A172 (cell line): ENCODE data around the gene CAPN5. TPM values are rescaled to one million over a fixed set of nuclear protein-coding genes. Genes with fewer than 3 reads are reported as not detected.

Experiments used
- DNase-seq: peaks from one replicate; pipeline ENCODE4 v3.0.0-alpha.2; 2015; ENCODE audit warnings: low spot score
- total RNA-seq: library from RNA; depleted of rRNA; stranded (reverse); fragments of >200 nt; shearing (Covaris generic); gene quantifications from 2 replicates; pipeline ENCODE4 v1.2.3, GENCODE V29; 2014

The CAPN5 gene
- total RNA-seq, 1 experiment from 2014 or later = 15.2 TPM

GRCh38 chr11:77063861-77064260, 2.9 kb upstream of the CAPN5 start:
- no peak for DNase-seq

- DNase-seq = no peak
Measured at GRCh38 chr11:77064648-77065217, 2.0 kb upstream of the CAPN5 start.

- no peak for DNase-seq
Measured at GRCh38 chr11:77065878-77066228, 918 bp upstream of the CAPN5 start.

DNA sequence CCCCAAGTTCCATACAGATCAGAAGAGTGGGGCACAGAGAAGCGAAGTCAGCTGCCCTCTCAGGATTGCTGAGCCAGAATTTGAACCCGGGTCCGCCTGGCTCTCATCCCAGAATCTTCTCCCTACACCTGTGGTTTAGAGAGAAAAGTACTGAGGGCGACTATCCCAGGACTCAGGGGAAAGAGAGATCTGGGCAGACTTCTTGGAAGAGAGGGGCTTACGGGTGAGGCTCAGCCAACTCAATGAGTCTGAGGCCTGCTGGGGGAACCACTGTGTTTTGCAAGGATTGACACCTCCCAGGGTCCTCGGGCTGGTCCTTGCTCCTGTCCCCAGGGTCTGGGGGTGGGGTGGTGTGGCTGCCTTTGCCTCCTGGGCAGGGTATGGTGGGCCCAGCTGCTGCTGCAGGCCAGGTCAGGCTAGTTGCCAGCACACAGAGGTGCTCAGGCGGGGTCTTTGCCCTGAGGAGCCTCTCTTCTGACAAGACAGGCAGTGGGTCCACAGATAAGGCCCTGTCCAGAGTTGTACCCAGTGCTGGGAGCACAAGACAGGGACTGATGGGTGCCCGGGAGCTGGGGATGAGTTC, 1.2 kb downstream of the CAPN5 start:
- DNase-seq = no peak

DNA sequence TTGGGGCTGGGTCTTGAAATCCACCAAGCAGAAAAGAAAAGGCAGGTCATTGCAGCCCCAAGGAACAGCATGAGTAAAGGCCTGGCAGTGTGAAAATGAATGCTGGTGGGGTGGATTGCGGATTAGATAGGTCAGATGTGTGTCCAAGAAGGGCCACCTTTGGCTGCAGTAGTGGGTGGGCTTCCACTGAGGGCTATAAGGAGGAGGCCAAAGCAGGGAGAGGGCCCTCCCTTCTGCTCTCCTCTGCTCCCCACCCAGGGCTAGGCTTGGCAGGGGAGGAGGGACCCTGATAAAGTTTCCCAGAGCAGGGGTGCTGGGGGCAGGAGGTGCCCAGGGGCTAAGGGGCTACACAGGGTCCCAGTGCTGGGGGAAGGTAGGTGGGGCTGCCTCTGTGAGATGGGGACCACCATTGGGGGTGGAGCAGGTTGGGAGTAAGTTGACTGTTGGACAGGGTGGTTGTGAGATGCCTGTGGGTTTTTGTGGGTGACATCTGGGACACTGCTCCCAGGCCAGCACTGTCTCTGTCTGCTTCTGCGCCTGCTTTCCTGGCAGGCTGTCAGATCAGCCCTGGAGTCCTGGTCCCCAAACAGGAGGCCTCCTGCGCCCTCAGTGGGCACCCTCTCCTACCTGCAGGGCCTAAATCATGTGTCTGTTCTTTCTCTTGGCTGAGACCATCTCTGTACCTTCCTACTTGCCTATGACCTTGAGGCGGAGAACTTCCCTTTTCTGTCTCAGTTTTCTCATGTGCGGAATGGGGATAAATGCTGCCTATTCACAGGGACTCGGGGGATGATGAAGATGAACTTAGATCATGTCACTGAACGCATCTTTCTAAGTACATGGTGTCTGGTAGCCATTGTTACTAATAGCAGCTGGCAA, 1.9 kb downstream of the CAPN5 start:
- no peak for DNase-seq

GRCh38 chr11:77069336-77069968, 2.7 kb downstream of the CAPN5 start:
- DNase-seq = no peak

DNA sequence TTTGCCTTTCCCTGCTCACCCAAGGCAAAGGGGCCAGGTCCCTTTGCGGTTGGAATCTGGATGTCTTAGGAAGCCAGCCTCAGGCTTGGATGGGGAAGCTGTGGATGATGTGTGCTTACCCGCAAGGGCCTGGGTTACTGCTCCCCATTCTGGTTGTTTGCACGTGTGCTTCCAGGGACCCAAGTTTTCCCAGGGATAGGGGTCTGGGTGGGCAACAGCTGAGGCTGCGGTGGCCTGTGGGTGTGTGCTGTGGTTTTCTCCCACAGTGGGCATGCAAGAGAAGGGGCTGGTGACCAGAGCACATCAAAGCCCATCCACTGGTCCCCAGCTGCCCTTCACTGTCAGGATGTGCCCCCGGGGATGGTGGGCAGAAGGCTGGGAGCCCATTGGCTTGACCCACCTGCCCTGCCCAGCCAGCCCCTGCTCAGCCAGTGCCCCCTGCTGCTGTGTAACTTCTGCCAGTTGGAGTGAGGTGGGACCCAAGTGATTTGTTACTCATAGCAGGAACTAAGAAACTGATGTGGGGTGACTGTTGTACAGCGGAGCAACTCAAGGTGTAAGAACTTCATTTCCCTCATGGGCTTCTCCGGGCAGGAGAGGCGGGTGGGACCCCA, 3.3 kb downstream of the CAPN5 start:
- no peak for DNase-seq

DNA sequence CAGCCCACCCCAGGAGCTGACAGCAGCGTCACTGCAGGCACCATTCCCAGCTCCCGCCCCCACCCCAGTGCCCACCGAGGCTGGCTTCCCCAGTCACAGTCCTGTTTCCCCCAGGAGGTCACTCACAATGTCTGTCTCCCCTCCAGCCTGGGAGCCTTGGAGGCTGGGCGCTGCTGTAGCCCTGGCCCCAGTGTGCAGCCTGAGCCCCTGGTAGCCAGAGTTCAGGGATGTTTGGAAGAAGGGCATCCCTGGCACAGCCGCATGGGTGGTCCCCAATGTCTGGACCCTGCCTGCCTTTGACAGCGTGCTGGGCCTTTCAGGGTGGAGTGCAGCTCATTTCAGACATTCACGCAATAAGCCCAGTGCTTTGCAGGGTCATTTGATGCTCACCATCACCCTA, 4.3 kb downstream of the CAPN5 start:
- DNase-seq = no peak

- DNase-seq = peak; percentile 44
Measured at GRCh38 chr11:77071671-77072605, 5.2 kb downstream of the CAPN5 start.

DNA sequence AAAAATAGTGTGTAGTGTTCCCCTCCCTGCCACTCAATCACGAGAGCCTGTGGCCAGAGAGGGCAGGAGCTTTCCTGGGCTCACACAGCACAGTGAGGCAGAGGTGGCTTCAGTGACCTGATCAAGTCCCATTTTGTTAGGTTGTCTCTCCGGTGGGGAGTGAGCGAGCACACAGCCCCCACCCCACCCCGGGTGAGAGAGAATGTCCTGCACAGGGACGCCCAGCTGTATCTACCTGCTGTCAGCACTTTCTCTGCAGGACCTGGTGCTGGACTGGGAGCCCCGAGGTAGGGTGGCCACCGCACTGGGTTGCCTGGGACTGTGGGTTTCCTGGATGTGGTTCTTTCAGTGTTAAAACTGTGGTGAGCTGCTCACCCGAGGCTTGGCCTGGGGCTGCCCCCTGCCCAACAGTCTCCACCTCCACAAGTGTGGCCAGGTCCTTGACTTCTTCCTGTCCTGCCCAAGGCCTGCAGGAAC, 6.1 kb downstream of the CAPN5 start:
- DNase-seq = peak; percentile 23

- DNase-seq = peak; percentile 93
Measured at GRCh38 chr11:77073328-77074001, 6.7 kb downstream of the CAPN5 start.

GRCh38 chr11:77074205-77074604, 7.4 kb downstream of the CAPN5 start:
- DNase-seq = peak; percentile 18

DNA sequence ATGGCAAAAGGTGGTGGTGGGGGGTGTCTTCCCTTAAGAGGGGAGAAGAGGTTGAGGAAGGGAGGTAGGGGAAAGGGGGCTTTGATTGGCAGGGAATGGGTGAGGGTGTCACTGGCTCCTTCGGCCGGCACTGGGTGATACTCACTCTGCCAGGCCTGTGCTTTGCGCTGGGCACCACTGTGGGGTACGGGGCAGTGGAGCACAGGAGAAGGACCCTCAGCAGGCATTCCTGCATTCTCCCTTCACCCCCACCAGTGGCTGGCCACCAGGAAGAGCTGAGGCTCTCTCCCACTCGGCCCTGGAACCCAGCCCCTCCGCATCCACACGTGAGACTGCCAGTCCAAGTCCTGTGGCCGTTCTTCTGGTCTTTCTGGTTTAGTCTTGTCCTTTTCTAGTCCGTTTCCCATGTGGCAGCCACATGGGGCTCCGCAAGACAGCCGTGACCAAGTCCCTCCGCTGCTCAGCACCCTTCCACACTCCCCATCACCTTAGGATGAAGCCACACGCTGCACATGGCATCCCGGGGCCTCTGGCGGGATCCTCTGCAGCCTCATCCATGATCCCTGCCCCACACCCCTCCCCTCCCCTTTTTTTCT, 8.0 kb downstream of the CAPN5 start:
- no peak for DNase-seq

DNA sequence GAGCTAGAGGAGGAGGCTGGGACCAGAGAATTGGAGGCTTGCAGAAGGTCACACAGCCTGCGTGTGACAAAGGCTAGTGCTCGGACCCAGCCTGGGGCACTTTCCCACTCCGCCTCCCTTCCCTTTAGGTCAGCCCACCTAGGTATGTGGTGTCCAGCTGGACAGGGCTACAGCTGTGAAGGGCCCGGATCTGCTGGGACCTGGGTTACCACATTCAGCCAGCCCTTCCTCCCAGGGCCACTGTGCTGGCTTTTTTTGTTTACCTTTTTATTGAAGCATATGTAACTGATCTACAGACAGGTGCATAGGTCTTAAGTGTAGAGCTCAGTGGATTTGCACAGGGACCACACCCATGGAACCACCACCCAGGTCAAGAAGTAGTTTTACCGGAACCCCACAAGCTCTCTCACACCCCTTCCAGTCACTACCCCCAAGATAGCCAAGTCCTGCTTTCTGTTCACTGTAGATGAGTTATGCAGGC, 8.7 kb downstream of the CAPN5 start:
- DNase-seq = no peak

- no peak for DNase-seq
Measured at GRCh38 chr11:77079666-77080065, 12.9 kb downstream of the CAPN5 start.

- no peak for DNase-seq
Measured at GRCh38 chr11:77080643-77081210, 14.0 kb downstream of the CAPN5 start.

DNA sequence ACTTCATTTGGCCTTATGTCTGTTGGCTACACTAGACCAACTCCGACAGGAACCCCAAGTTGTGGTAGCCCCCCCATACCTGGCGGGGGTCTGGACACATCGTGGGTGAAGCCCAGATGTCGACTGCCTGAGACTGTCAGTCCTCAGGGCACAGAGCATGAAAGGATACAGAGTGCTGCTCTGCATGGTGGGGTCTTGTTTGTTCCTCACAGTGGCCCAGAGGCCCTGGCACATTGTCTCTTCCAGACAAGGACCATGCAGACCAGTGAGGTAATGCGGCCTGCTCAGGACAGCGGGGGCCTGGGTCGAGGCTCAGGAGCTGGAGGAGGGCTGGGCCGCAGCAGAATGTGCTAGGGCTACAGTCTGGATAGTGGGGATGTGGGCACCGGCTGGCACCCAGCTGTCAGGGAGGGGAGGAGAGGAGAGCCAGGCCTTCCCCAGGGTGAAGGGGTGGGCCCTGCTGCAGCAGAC, 14.6 kb downstream of the CAPN5 start:
- no peak for DNase-seq

GRCh38 chr11:77081976-77082836, 15.4 kb downstream of the CAPN5 start:
- DNase-seq = no peak
